GM21423 (cell line): ENCODE results near the gene PCSK5.
"Not testable (repeated sequence)": the region's sequence is repeated elsewhere in the genome, so short reads cannot be mapped to it uniquely, and the experiment has no call there.

Experiments
- ATAC-seq: cut with Tn5 transposase; IDR thresholded peaks from one replicate; pipeline ENCODE4 v1.9.1; 2021; ENCODE audit warnings: mild to moderate bottlenecking, moderate library complexity; ENCODE audit not compliant: unreplicated experiment

Gene PCSK5

DNA sequence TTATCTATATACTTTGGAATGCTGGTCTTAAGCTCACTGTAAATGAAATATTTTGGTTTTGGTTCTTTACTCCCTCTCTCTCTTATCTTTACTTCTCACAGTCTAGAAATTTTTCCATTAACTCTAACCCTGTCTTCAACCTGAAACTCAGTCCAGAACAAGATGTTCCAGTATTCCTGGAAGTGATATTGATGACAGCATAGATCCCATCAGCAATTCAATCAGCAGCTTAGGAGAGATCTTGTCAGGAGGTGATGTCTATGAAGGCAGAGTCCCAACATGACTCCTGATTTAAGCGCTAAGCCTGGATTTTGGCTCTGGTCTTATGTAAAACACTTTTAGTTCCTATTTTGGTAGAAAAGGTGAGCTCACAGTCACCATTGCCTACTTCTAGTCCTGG lies 451.1 kb downstream of the PCSK5 start:
- no peak for ATAC-seq

DNA sequence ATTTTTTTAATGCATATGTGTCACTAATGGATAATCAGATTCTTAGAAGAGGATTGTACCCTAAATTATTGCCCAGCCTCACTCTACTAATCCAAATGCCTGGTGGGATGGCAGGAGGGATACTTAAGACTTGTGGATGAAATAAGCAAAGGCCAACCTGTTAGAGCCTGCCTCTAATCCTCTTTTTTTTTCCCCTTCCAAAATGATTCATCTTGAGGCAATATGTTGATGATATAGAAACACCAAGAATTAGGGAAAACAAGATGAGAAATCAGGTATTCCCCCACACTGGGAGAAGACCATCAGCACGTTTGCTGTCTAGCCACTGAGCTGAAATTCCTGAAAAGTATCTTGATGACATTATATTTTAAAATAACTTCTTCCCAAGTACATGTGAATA lies 451.7 kb downstream of the PCSK5 start:
- ATAC-seq, result no peak

DNA sequence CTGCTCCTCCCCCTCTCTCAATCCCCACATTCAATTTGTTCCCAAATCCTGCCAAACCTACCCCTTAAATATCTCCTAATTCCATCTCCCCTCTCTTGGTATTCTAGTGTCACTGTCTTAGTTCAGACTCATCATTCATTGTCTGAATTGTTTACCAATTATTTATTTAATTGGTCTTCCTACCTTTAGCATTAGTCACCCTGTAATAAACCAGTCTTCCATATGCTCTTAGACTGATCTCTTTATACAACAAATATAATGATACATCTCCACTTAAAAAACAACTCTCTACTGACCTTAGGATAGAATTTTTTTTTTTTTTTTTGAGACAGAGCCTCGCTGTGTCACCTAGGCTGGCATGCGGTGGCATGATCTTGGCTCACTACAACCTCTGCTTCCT lies 452.4 kb downstream of the PCSK5 start:
- no peak for ATAC-seq

DNA sequence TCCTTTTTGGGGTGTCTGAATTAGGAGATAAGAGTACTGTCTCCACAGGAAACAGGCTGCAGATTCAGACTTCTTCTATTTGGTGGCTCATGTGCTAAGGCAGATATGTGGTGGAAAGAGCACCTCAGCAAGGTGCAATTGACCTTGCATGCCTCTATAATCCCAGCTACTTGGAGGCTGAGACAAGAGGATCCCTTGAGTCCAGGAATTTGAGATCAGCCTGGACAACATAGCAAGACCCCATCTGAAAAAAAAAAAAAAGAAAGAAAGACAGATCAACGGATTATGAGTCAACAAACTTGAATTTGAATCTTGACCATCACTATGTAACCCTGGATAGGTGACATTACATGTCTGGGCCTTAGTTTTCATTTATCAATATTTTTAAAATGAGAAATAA lies 459.4 kb downstream of the PCSK5 start:
- ATAC-seq, result no peak

DNA sequence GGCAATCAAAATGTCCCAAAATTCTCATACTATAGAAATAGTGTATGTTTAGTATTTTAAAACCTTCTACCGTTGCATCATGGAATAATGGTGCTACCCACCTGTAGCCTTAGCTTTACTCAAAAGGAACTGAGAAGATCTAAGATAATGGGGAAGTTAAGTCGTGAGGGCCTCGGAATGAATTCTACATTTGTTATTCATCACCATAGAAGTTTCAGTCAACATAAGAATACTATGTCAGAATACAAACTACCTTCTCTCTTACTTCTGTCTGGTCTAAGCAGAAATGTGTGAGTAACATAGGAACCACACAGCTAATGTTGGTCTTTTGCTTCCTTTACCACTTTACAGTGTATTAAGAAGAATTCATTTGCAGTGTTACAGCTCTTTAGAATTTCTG lies 460.5 kb downstream of the PCSK5 start:
- ATAC-seq, result no peak

GRCh38 chr9:76352026-76352620 lies 461.6 kb downstream of the PCSK5 start:
- no peak for ATAC-seq

- no peak for ATAC-seq
These were observed 462.8 kb downstream of the PCSK5 start for GRCh38 chr9:76353280-76353679.

- no peak for ATAC-seq
These were observed 463.7 kb downstream of the PCSK5 start for GRCh38 chr9:76354221-76354620.

DNA sequence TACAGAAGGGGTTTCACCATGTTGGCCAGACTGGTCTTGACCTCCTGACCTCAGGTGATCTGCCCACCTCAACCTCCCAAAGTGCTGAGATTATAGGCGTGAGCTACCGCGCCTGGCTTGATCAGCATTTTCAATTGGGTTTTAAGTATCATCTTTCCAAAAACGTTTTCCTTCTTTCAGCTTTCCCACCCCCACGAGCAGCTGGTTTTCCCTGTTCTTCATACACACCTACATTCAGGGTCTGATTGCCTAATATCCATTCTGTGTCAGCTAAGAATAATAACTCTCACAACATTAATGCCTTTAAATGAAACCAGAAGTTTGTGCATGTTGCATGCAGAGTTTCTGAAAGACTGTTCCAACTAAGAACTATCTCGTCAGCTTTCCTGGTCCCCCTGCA lies 465.4 kb downstream of the PCSK5 start:
- no peak for ATAC-seq

GRCh38 chr9:76357555-76357954 lies 467.1 kb downstream of the PCSK5 start:
- ATAC-seq, result no peak

DNA sequence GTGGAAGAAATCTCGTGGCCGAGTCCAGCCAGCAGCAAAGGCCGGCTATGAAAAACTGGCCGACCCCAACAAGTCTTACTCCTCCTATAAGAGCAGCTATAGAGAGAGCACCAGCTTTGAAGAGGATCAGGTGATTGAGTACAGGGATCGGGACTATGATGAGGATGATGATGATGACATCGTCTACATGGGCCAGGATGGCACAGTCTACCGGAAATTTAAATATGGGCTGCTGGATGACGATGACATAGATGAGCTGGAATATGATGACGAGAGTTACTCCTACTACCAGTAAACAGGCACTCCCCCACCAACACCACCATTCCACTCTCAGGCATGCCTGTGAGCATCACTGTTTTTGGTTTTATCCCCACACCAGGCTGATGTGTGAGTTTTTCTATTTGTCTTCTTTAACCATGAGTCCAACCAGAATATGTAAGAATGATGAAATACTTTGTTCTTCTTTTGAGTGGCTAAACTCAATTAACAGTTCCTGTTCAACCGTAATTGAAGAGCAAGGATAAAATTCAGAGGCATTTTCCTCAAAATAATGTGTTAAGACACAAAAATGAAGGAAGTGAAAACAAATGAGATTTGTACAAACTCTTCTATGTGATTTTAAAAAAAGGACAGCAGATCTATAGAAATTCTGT lies 468.3 kb downstream of the PCSK5 start:
- no peak for ATAC-seq

GRCh38 chr9:76359365-76359764 lies 468.9 kb downstream of the PCSK5 start:
- ATAC-seq, result no peak

DNA sequence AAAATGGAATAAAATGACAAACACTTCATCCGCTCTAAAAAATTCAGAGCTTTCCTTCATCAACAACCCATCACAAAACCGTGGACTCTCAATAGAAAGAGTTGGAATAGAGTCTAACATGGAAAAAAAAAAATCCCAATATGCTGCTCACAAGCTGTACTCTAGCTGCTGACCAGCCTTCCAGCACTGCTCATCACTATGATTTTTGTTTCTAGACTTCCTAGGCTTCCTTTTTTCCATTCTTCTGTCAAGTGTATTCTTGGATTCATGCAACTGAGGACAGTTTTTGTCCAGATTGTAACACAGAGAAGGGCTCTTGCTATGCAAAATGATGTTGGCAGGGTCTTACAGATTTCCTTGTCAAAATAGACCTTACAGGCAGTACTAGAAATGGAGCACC lies 469.3 kb downstream of the PCSK5 start:
- ATAC-seq, result no peak

- not testable (repeated sequence) for ATAC-seq
These were observed 472.0 kb downstream of the PCSK5 start for GRCh38 chr9:76362332-76363031.

DNA sequence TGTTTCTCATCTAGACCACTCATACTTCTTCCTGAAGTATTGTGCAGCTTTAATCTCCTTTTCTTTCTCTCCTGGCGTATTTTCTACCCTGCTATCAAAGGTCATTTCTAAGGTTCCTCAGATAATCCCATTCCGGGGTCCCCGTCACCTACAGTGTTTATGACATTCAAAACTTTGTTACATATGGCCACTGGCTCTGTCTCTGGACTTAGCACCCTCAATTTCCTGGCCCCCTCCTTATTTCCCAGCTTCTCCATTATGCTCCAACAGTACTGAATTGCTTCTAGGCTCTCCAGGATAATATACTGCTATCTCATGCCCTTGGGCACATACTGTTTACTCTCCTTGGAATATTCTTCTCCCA lies 472.5 kb downstream of the PCSK5 start:
- no peak for ATAC-seq

DNA sequence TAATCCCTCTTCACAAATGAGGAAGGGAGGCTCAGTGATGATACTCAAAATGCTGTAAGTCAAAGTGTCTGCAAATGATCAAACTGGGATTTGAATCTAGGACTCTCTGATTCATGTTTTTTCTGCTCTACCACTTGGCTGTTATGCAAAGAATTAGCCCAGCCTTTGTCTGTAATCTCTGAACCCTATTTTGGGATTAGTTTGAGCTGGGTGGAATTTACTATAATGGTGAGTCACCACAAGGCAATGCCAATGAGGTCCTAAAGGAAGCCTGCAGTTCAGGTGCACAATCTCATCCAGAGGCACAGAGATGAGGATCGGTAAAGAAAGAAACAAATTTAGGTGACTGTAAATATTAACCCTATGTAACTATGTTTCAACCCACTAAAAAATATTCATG lies 474.6 kb downstream of the PCSK5 start:
- ATAC-seq, result no peak

GRCh38 chr9:76366275-76366674 lies 475.8 kb downstream of the PCSK5 start:
- ATAC-seq, result no peak

- peak; percentile 66 for ATAC-seq
These were observed 479.1 kb downstream of the PCSK5 start for GRCh38 chr9:76369583-76369982.

- ATAC-seq, result no peak
These were observed 480.0 kb downstream of the PCSK5 start for GRCh38 chr9:76370396-76371023.

DNA sequence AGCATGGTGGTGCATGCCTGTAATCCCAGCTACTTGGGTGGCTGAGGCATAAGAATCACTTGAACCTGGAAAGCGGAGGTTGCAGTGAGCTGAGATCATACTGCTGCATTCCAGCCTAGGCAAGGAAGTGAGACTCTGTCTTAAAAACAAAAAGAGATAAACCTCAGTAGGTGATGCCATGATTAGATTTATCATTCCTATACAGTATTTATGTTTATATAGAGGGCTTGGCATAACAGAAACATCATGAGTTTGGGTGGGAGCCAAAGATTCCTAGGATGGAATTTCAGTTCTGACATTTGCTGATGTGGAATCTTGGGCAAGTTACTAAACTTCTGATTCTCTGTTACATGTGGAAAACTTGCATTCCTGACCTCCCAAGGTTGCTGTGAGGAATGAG lies 481.4 kb downstream of the PCSK5 start:
- no peak for ATAC-seq

- ATAC-seq, result no peak
These were observed 481.9 kb downstream of the PCSK5 start for GRCh38 chr9:76372336-76372735.

GRCh38 chr9:76373173-76373783 lies 482.8 kb downstream of the PCSK5 start:
- no peak for ATAC-seq
